Smooth muscle cell (in vitro differentiated cells): Measurements from ENCODE around the gene HABP4. TPM values are rescaled to one million over a fixed set of nuclear protein-coding genes. Genes with fewer than 3 reads are reported as not detected.

Experiments
- DNase-seq: peaks from one replicate; lab custom pipeline; 2025; ENCODE audit not compliant: unreplicated experiment; lab: John Stamatoyannopoulos, UW
- H2AFZ ChIP-seq: fragments of 200-600 bp; sonication (generic); 2 replicates; pipeline ENCODE4 v1.6.0; 2016; ENCODE audit warnings: antibody characterized with exemption, low read depth, mild to moderate bottlenecking
- H3F3A ChIP-seq: fragments of 200-600 bp; sonication (generic); 2 replicates; pipeline ENCODE4 v1.6.0; 2017; ENCODE audit warnings: antibody characterized with exemption, low read depth
- H3K27ac ChIP-seq: fragments of 200-600 bp; sonication (generic); 2 replicates; pipeline ENCODE4 v1.5.1; 2016; ENCODE audit warnings: low read depth, mild to moderate bottlenecking
- H3K27me3 ChIP-seq: fragments of 200-600 bp; sonication (generic); 2 replicates; pipeline ENCODE4 v1.6.1; 2016; ENCODE audit warnings: low read depth, mild to moderate bottlenecking
- H3K36me3 ChIP-seq: fragments of 200-600 bp; sonication (generic); 2 replicates; pipeline ENCODE4 v1.5.1; 2016; ENCODE audit warnings: low read depth
- H3K4me1 ChIP-seq: fragments of 200-600 bp; sonication (generic); 2 replicates; pipeline ENCODE4 v1.5.1; 2016; ENCODE audit warnings: low read depth
- H3K4me2 ChIP-seq: fragments of 200-600 bp; sonication (generic); 2 replicates; pipeline ENCODE4 v1.6.0; 2016; ENCODE audit warnings: mild to moderate bottlenecking
- H3K4me3 ChIP-seq: fragments of 200-600 bp; sonication (generic); 2 replicates; pipeline ENCODE4 v1.5.1; 2016; ENCODE audit warnings: mild to moderate bottlenecking
- H3K79me2 ChIP-seq: fragments of 200-600 bp; sonication (generic); 2 replicates; pipeline ENCODE4 v1.6.0; 2016; ENCODE audit warnings: low read depth, mild to moderate bottlenecking
- H3K9ac ChIP-seq: fragments of 200-600 bp; sonication (generic); 2 replicates; pipeline ENCODE4 v1.6.0; 2016; ENCODE audit warnings: low read depth
- H3K9me3 ChIP-seq: fragments of 200-600 bp; sonication (generic); replicated peaks from 2 replicates; pipeline ENCODE4 v1.5.1; 2016; ENCODE audit warnings: low read depth
- H4K20me1 ChIP-seq: fragments of 200-600 bp; sonication (generic); 2 replicates; pipeline ENCODE4 v1.6.0; 2016; ENCODE audit warnings: low read depth
- WGBS: methylation state at CpG from one replicate; pipeline ENCODE4 v1.1.7; 2016; ENCODE audit warnings: low lambda C conversion rate; 5-methylcytosine and 5-hydroxymethylcytosine counted together
- polyA plus RNA-seq: library from polyadenylated mRNA; unstranded; fragments of >200 nt; fragmentation: Nextera tagmentation; extraction: Ambion mirVana; gene quantifications from 2 replicates; pipeline ENCODE4 v1.2.1, GENCODE V29; 2016
- total RNA-seq: library from RNA; depleted of rRNA; stranded (reverse); fragments of >200 nt; gene quantifications from 2 replicates; pipeline ENCODE4 v1.2.3, GENCODE V29; 2014
- TF ChIP-seq, protein P1 (sequence below): fragments of 200-600 bp; sonication (generic); IDR thresholded peaks from 2 replicates; pipeline ENCODE4 v1.5.1; 2017; ENCODE audit warnings: borderline replicate concordance, mild to moderate bottlenecking, antibody characterized with exemption; ENCODE audit not compliant: insufficient read depth, poor library complexity, severe bottlenecking

The HABP4 gene
- total and polyA plus RNA-seq, 2 experiments from 2014 or later, result 13.5 to 26.8 TPM

DNA sequence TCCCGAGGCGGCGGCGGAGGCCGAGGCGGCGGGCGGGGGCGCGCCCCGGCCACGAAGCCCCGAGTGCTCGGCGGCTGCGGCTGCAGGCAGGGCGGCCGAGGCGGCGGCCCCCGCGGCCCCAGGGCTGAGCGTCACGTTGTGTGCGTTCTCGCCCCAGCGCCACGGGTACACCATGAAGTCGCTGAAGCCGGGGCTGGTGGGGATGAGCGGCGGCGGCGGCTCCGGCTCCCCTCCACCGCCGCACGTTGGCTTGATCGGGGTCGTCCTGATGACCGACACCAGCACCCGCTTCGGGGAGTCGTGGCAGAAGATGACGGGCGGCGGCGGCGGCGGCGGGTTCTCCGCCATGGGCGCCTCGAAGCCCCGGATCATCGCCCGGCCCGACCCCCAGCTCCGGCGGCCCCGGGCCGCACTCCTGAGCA, 32.3 kb upstream of the HABP4 start:
- peak overlapping the region; percentile 74 for H3K9ac ChIP-seq

DNA sequence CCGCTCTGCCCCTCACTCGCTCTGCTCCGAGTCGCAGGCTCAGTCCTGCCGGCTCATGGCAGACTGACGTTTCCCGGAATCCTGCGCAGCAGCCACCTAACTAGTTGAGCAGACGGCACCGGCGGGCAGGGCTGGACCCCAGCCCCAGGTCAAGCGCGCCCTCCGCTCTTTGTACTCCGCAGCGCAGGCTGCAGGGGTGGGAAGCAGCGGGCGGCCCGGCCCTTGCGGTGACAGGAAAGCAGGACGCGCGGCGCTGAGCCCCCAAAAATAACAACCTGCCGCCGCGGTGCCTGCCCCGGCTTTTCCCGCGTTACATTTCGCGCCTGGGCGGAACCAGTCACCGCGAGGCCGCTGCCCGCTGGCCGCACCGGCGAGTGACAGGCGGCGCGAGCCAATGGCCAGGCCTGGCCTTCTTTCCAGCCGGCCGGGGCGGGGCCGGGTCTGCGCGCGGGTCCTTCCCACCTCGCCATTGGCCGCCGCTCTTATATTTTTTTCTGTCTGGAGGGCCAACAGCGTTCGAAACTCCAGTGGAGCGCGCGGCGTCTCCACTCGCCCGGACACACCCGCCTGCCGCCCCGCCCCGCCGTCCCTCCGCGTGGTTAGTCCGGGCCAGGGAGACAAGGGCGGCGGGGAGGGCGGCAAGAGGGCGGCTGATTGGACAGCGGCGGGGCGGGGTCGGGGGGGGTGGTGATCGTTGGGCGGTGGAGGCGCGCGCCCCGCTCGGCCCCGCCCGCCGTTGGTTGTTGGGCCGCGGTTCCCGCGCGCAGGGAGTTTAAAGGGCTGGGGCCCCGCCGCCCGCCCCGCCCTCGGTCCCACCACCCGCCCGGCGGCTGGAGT, 31.7 kb upstream of the HABP4 start, which contains the start of gene ZNF367:
Gene ZNF367 (minus strand): TSS at position 288 of the 837 bp plus-strand sequence. CDS start 338 bp downstream, outside the sequence.
- H3F3A ChIP-seq, result peaks cover 14% of the 10 kb centered on the region
- peak within 1 kb of the TSS; percentile 98 for H2AFZ ChIP-seq
- peak within 1 kb of the TSS; percentile 100 for H3K4me2 ChIP-seq
- peak within 1 kb of the TSS; percentile 85 for H3K4me3 ChIP-seq
- H3K4me1 ChIP-seq, result peaks cover 26% of the 10 kb centered on the region
- peaks cover 27% of the 10 kb centered on the region for H3K79me2 ChIP-seq
- H3K9me3 ChIP-seq, result no peaks in the 10 kb centered on the region
- no peaks in the 10 kb centered on the region for H3K27me3 ChIP-seq
- under 1% methylated on average over 55 of the region's 100 CpGs for WGBS
- H3K27ac ChIP-seq, result peak within 1 kb of the TSS; percentile 86
- TF ChIP-seq, protein P1, sequence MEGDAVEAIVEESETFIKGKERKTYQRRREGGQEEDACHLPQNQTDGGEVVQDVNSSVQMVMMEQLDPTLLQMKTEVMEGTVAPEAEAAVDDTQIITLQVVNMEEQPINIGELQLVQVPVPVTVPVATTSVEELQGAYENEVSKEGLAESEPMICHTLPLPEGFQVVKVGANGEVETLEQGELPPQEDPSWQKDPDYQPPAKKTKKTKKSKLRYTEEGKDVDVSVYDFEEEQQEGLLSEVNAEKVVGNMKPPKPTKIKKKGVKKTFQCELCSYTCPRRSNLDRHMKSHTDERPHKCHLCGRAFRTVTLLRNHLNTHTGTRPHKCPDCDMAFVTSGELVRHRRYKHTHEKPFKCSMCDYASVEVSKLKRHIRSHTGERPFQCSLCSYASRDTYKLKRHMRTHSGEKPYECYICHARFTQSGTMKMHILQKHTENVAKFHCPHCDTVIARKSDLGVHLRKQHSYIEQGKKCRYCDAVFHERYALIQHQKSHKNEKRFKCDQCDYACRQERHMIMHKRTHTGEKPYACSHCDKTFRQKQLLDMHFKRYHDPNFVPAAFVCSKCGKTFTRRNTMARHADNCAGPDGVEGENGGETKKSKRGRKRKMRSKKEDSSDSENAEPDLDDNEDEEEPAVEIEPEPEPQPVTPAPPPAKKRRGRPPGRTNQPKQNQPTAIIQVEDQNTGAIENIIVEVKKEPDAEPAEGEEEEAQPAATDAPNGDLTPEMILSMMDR, result no peak
- no peaks in the 10 kb centered on the region for H3K36me3 ChIP-seq
- no peaks in the 10 kb centered on the region for H4K20me1 ChIP-seq
- DNase-seq, result peak; percentile 82
- peak within 1 kb of the TSS; percentile 74 for H3K9ac ChIP-seq

More for the DNA sequence above, 32.3 kb upstream of the HABP4 start:
- under 1% methylated on average over 35 of the region's 62 CpGs for WGBS
- TF ChIP-seq, protein P1, result no peak
- Histone ChIP-seq H3K4me2 (peak overlapping the region; percentile 100), H3F3A (peaks cover 14% of the 10 kb centered on the region), H3K4me1 (peaks cover 26% of the 10 kb centered on the region), H4K20me1 (no peaks in the 10 kb centered on the region), H3K4me3 (peak overlapping the region; percentile 85), H3K27me3 (no peaks in the 10 kb centered on the region), H2AFZ (peak overlapping the region; percentile 98), H3K27ac (peak overlapping the region; percentile 69), H3K79me2 (peaks cover 30% of the 10 kb centered on the region), H3K36me3 (no peaks in the 10 kb centered on the region), H3K9me3 (no peaks in the 10 kb centered on the region)
- DNase-seq, result no peak

DNA sequence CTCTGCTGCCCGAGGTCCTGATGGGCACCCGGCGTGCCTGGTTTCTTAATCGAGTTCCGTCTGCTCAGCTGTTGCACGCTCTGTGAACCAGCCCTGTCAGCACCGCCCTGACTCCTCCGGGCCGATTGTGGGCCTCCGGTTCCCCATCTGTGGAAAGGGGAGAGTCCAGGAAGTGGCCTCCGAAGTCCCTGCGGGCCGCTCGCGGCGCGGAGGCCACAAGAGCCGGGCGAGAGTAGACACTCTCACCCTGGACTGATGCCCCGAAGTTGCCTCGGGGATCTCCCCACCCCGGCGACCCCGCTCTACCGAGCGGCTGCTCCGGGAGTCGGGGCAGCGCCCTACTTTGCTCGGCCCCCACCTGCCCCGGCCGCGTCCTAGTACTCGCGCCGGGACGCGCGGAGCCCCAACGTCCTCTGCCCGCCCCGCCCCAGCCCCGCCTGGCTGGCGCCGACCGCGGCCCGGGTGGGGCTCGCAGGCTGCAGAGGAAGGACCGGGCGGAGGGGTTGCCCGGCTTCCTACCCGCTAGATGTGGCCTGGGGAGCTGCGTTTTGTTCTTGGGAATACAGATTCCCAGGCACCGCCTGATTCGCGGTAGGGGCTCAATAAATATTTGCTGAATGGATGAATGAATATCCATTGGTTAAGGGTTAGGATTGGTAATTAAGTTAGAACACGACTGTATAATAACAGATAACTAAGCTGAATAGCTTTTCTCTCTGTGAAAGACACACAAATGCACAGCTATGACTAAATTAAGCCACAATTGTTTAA, 30.9 kb upstream of the HABP4 start:
- H3K9me3 ChIP-seq, result no peaks in the 10 kb centered on the region
- peak overlapping the region; percentile 100 for H3K4me2 ChIP-seq
- peaks cover 26% of the 10 kb centered on the region for H3K79me2 ChIP-seq
- H2AFZ ChIP-seq, result peak overlapping the region; percentile 88
- no peaks in the 10 kb centered on the region for H3K27me3 ChIP-seq
- under 1% methylated on average over 34 of the region's 58 CpGs for WGBS
- peak overlapping the region; percentile 63 for H3K9ac ChIP-seq
- H3K36me3 ChIP-seq, result no peaks in the 10 kb centered on the region
- peak overlapping the region; percentile 85 for H3K4me3 ChIP-seq
- peaks cover 14% of the 10 kb centered on the region for H3F3A ChIP-seq
- TF ChIP-seq, protein P1, result no peak
- H3K4me1 ChIP-seq, result peaks cover 26% of the 10 kb centered on the region
- no peaks in the 10 kb centered on the region for H4K20me1 ChIP-seq
- DNase-seq, result no peak
- peak overlapping the region; percentile 86 for H3K27ac ChIP-seq
